ENCODE data around the gene FTO.
A peak's percentile ranks its signal among the peaks of the same experiment; 100 is the strongest.
"Not testable (repeated sequence)": the region's sequence is repeated elsewhere in the genome, so short reads cannot be mapped to it uniquely, and the experiment has no call there.

Gene FTO

GRCh38 chr16:54180421-54181359 lies 476.7 kb downstream of the FTO start:
- no peak for DNase-seq (ENCODE audit: low spot score)

GRCh38 chr16:54181683-54182329 lies 477.9 kb downstream of the FTO start:
- not testable (repeated sequence) for DNase-seq (ENCODE audit: low spot score)

GRCh38 chr16:54185045-54185444 lies 481.1 kb downstream of the FTO start:
- DNase-seq (ENCODE audit: low spot score) = no peak

- DNase-seq (ENCODE audit: low spot score) = no peak
These were observed 487.2 kb downstream of the FTO start for GRCh38 chr16:54191163-54191562.

GRCh38 chr16:54191592-54191991 lies 487.6 kb downstream of the FTO start:
- DNase-seq (ENCODE audit: low spot score) = no peak

- no peak for DNase-seq (ENCODE audit: low spot score)
These were observed 489.2 kb downstream of the FTO start for GRCh38 chr16:54193013-54193664.

GRCh38 chr16:54193665-54194333 lies 489.8 kb downstream of the FTO start:
- peak; percentile 86 for DNase-seq (ENCODE audit: low spot score)

GRCh38 chr16:54194334-54194743 lies 490.4 kb downstream of the FTO start:
- DNase-seq (ENCODE audit: low spot score) = peak; percentile 35

GRCh38 chr16:54197758-54198157 lies 493.8 kb downstream of the FTO start:
- DNase-seq (ENCODE audit: low spot score) = no peak

- no peak for DNase-seq (ENCODE audit: low spot score)
These were observed 495.7 kb downstream of the FTO start for GRCh38 chr16:54199487-54200160.

GRCh38 chr16:54200161-54200534 lies 496.2 kb downstream of the FTO start:
- no peak for DNase-seq (ENCODE audit: low spot score)

GRCh38 chr16:54200720-54201119 lies 496.8 kb downstream of the FTO start:
- no peak for DNase-seq (ENCODE audit: low spot score)

GRCh38 chr16:54201200-54201599 lies 497.2 kb downstream of the FTO start:
- no peak for DNase-seq (ENCODE audit: low spot score)

Measured in iPS-NIHi11 (cell line).